NCI-H2107 (cell line): Measurements from ENCODE around the gene SMIM21.

Source experiments
- DNase-seq: peaks from one replicate; lab custom pipeline; 2025; lab: John Stamatoyannopoulos, UW

SMIM21 gene

GRCh38 chr18:75427603-75428002 lies at the start of gene SMIM21:
Gene SMIM21 (minus strand): TSS chr18:75427703. CDS start chr18:75427563, 140 bp downstream.
- DNase-seq: no peak

GRCh38 chr18:75475228-75475627 lies 47.7 kb upstream of the SMIM21 start:
- no peak for DNase-seq

GRCh38 chr18:75474332-75474731 lies 46.8 kb upstream of the SMIM21 start:
- DNase-seq: no peak

GRCh38 chr18:75473316-75473715 lies 45.8 kb upstream of the SMIM21 start:
- no peak for DNase-seq

GRCh38 chr18:75472906-75473305 lies 45.4 kb upstream of the SMIM21 start:
- DNase-seq: no peak

- no peak for DNase-seq
Observed at GRCh38 chr18:75472396-75472795, 44.9 kb upstream of the SMIM21 start.

GRCh38 chr18:75471850-75472249 lies 44.3 kb upstream of the SMIM21 start:
- no peak for DNase-seq

GRCh38 chr18:75467851-75468250 lies 40.3 kb upstream of the SMIM21 start:
- no peak for DNase-seq

- DNase-seq: no peak
Observed at GRCh38 chr18:75467281-75467795, 39.8 kb upstream of the SMIM21 start.

- DNase-seq: no peak
Observed at GRCh38 chr18:75464356-75464755, 36.9 kb upstream of the SMIM21 start.

GRCh38 chr18:75462178-75462832 lies 34.8 kb upstream of the SMIM21 start:
- no peak for DNase-seq

GRCh38 chr18:75456199-75456631 lies 28.7 kb upstream of the SMIM21 start:
- DNase-seq: no peak

- no peak for DNase-seq
Observed at GRCh38 chr18:75455249-75456198, 28.0 kb upstream of the SMIM21 start.

- no peak for DNase-seq
Observed at GRCh38 chr18:75454022-75454795, 26.7 kb upstream of the SMIM21 start.

GRCh38 chr18:75450906-75451305 lies 23.4 kb upstream of the SMIM21 start:
- no peak for DNase-seq

GRCh38 chr18:75441896-75442295 lies 14.4 kb upstream of the SMIM21 start:
- DNase-seq: no peak

GRCh38 chr18:75439348-75439747 lies 11.8 kb upstream of the SMIM21 start:
- DNase-seq: no peak

GRCh38 chr18:75438891-75439290 lies 11.4 kb upstream of the SMIM21 start:
- DNase-seq: no peak

GRCh38 chr18:75437979-75438378 lies 10.5 kb upstream of the SMIM21 start:
- DNase-seq: no peak

- DNase-seq: no peak
Observed at GRCh38 chr18:75433098-75433497, 5.6 kb upstream of the SMIM21 start.

GRCh38 chr18:75429975-75430374 lies 2.5 kb upstream of the SMIM21 start:
- DNase-seq: no peak

- DNase-seq: no peak
Observed at GRCh38 chr18:75428490-75428889, 987 bp upstream of the SMIM21 start.
